ENCODE data around the gene IFIT3.

Gene IFIT3

GRCh38 chr10:89337484-89337883, 9.7 kb downstream of the IFIT3 start:
- Histone ChIP-seq H3K9ac (ENCODE audit: low read length in 2 of 2) (no peak overlapping the region), H3K36me3 (ENCODE audit: control insufficient read depth in 2 of 2, insufficient read depth in 2 of 2, low read length in 2 of 2) (peaks cover 5% of the 10 kb centered on the region in 2 donors), H3K9me3 (ENCODE audit: control insufficient read depth in 2 of 2, low read length in 2 of 2) (no peaks in the 10 kb centered on the region), H3K27ac (ENCODE audit: low read length) (no peak overlapping the region), H3K4me3 (ENCODE audit: low read length in 2 of 2) (no peak overlapping the region), H3K4me1 (ENCODE audit: control insufficient read depth, insufficient read depth, low read length) (peaks cover 7% of the 10 kb centered on the region), H3K27me3 (ENCODE audit: control insufficient read depth in 1 of 2, insufficient read depth in 2 of 2, low read length in 2 of 2) (no peaks in the 10 kb centered on the region)

GRCh38 chr10:89338713-89339112, 10.9 kb downstream of the IFIT3 start:
- peaks cover 5% of the 10 kb centered on the region in 2 donors for H3K36me3 ChIP-seq (ENCODE audit: control insufficient read depth in 2 of 2, insufficient read depth in 2 of 2, low read length in 2 of 2)
- no peak overlapping the region for H3K27ac ChIP-seq (ENCODE audit: low read length)
- no peak overlapping the region for H3K9ac ChIP-seq (ENCODE audit: low read length in 2 of 2)

GRCh38 chr10:89339875-89340274, 12.1 kb downstream of the IFIT3 start:
- H3K9ac ChIP-seq (ENCODE audit: low read length in 2 of 2) = no peak overlapping the region
- H3K4me1 ChIP-seq (ENCODE audit: control insufficient read depth, insufficient read depth, low read length) = no peaks in the 10 kb centered on the region
- H3K27ac ChIP-seq (ENCODE audit: low read length) = no peak overlapping the region
- no peak overlapping the region for H3K4me3 ChIP-seq (ENCODE audit: low read length in 2 of 2)
- no peaks in the 10 kb centered on the region for H3K9me3 ChIP-seq (ENCODE audit: control insufficient read depth in 2 of 2, low read length in 2 of 2)
- H3K36me3 ChIP-seq (ENCODE audit: control insufficient read depth in 2 of 2, insufficient read depth in 2 of 2, low read length in 2 of 2) = peaks cover 5% of the 10 kb centered on the region in 2 donors
- no peaks in the 10 kb centered on the region for H3K27me3 ChIP-seq (ENCODE audit: control insufficient read depth in 1 of 2, insufficient read depth in 2 of 2, low read length in 2 of 2)

More at GRCh38 chr10:89338713-89339112, 10.9 kb downstream of the IFIT3 start:
- H3K4me3 ChIP-seq (ENCODE audit: low read length in 2 of 2) = no peak overlapping the region
- no peaks in the 10 kb centered on the region for H3K9me3 ChIP-seq (ENCODE audit: control insufficient read depth in 2 of 2, low read length in 2 of 2)
- H3K27me3 ChIP-seq (ENCODE audit: control insufficient read depth in 1 of 2, insufficient read depth in 2 of 2, low read length in 2 of 2) = no peaks in the 10 kb centered on the region
- peaks cover 5% of the 10 kb centered on the region for H3K4me1 ChIP-seq (ENCODE audit: control insufficient read depth, insufficient read depth, low read length)

GRCh38 chr10:89341649-89342048, 13.9 kb downstream of the IFIT3 start:
- H3K9me3 ChIP-seq (ENCODE audit: control insufficient read depth in 2 of 2, low read length in 2 of 2) = no peaks in the 10 kb centered on the region
- H3K9ac ChIP-seq (ENCODE audit: low read length in 2 of 2) = no peak overlapping the region
- H3K27me3 ChIP-seq (ENCODE audit: control insufficient read depth in 1 of 2, insufficient read depth in 2 of 2, low read length in 2 of 2) = no peaks in the 10 kb centered on the region
- H3K27ac ChIP-seq (ENCODE audit: low read length) = no peak overlapping the region
- H3K4me3 ChIP-seq (ENCODE audit: low read length in 2 of 2) = no peak overlapping the region
- peaks cover 5% of the 10 kb centered on the region in 2 donors for H3K36me3 ChIP-seq (ENCODE audit: control insufficient read depth in 2 of 2, insufficient read depth in 2 of 2, low read length in 2 of 2)
- no peaks in the 10 kb centered on the region for H3K4me1 ChIP-seq (ENCODE audit: control insufficient read depth, insufficient read depth, low read length)

- Histone ChIP-seq H3K9ac (ENCODE audit: low read length in 2 of 2) (no peak overlapping the region), H3K36me3 (ENCODE audit: control insufficient read depth in 2 of 2, insufficient read depth in 2 of 2, low read length in 2 of 2) (peaks cover 5% of the 10 kb centered on the region in 2 donors), H3K4me1 (ENCODE audit: control insufficient read depth, insufficient read depth, low read length) (no peaks in the 10 kb centered on the region), H3K4me3 (ENCODE audit: low read length in 2 of 2) (no peak overlapping the region), H3K27ac (ENCODE audit: low read length) (no peak overlapping the region), H3K27me3 (ENCODE audit: control insufficient read depth in 1 of 2, insufficient read depth in 2 of 2, low read length in 2 of 2) (no peaks in the 10 kb centered on the region), H3K9me3 (ENCODE audit: control insufficient read depth in 2 of 2, low read length in 2 of 2) (no peaks in the 10 kb centered on the region)
These were observed 14.6 kb downstream of the IFIT3 start for GRCh38 chr10:89342206-89342958.

GRCh38 chr10:89343089-89343767, 15.4 kb downstream of the IFIT3 start:
- H3K27me3 ChIP-seq (ENCODE audit: control insufficient read depth in 1 of 2, insufficient read depth in 2 of 2, low read length in 2 of 2) = no peaks in the 10 kb centered on the region
- no peak overlapping the region for H3K9ac ChIP-seq (ENCODE audit: low read length in 2 of 2)
- no peaks in the 10 kb centered on the region for H3K4me1 ChIP-seq (ENCODE audit: control insufficient read depth, insufficient read depth, low read length)
- no peaks in the 10 kb centered on the region for H3K9me3 ChIP-seq (ENCODE audit: control insufficient read depth in 2 of 2, low read length in 2 of 2)
- H3K36me3 ChIP-seq (ENCODE audit: control insufficient read depth in 2 of 2, insufficient read depth in 2 of 2, low read length in 2 of 2) = peaks cover 5% of the 10 kb centered on the region in 2 donors
- no peak overlapping the region for H3K27ac ChIP-seq (ENCODE audit: low read length)
- no peak overlapping the region for H3K4me3 ChIP-seq (ENCODE audit: low read length in 2 of 2)

- H3K9me3 ChIP-seq (ENCODE audit: control insufficient read depth in 2 of 2, low read length in 2 of 2) = no peaks in the 10 kb centered on the region
- H3K4me3 ChIP-seq (ENCODE audit: low read length in 2 of 2) = no peak overlapping the region
- no peaks in the 10 kb centered on the region for H3K27me3 ChIP-seq (ENCODE audit: control insufficient read depth in 1 of 2, insufficient read depth in 2 of 2, low read length in 2 of 2)
- no peak overlapping the region for H3K9ac ChIP-seq (ENCODE audit: low read length in 2 of 2)
- H3K4me1 ChIP-seq (ENCODE audit: control insufficient read depth, insufficient read depth, low read length) = no peaks in the 10 kb centered on the region
- no peak overlapping the region for H3K27ac ChIP-seq (ENCODE audit: low read length)
- peaks cover 0 to 3% of the 10 kb centered on the region in 2 donors for H3K36me3 ChIP-seq (ENCODE audit: control insufficient read depth in 2 of 2, insufficient read depth in 2 of 2, low read length in 2 of 2)
These were observed 16.4 kb downstream of the IFIT3 start for GRCh38 chr10:89344156-89344555.

- no peaks in the 10 kb centered on the region for H3K4me1 ChIP-seq (ENCODE audit: control insufficient read depth, insufficient read depth, low read length)
- H3K4me3 ChIP-seq (ENCODE audit: low read length in 2 of 2) = no peak overlapping the region
- no peaks in the 10 kb centered on the region for H3K36me3 ChIP-seq (ENCODE audit: control insufficient read depth in 2 of 2, insufficient read depth in 2 of 2, low read length in 2 of 2)
- H3K27me3 ChIP-seq (ENCODE audit: control insufficient read depth in 1 of 2, insufficient read depth in 2 of 2, low read length in 2 of 2) = no peaks in the 10 kb centered on the region
- no peak overlapping the region for H3K9ac ChIP-seq (ENCODE audit: low read length in 2 of 2)
- no peaks in the 10 kb centered on the region for H3K9me3 ChIP-seq (ENCODE audit: control insufficient read depth in 2 of 2, low read length in 2 of 2)
- H3K27ac ChIP-seq (ENCODE audit: low read length) = no peak overlapping the region
These were observed 17.7 kb downstream of the IFIT3 start for GRCh38 chr10:89345367-89346000.

- no peak overlapping the region for H3K27ac ChIP-seq (ENCODE audit: low read length)
- no peaks in the 10 kb centered on the region for H3K36me3 ChIP-seq (ENCODE audit: control insufficient read depth in 2 of 2, insufficient read depth in 2 of 2, low read length in 2 of 2)
- H3K27me3 ChIP-seq (ENCODE audit: control insufficient read depth in 1 of 2, insufficient read depth in 2 of 2, low read length in 2 of 2) = no peaks in the 10 kb centered on the region
- H3K9me3 ChIP-seq (ENCODE audit: control insufficient read depth in 2 of 2, low read length in 2 of 2) = no peaks in the 10 kb centered on the region
- H3K4me3 ChIP-seq (ENCODE audit: low read length in 2 of 2) = no peak overlapping the region
- H3K9ac ChIP-seq (ENCODE audit: low read length in 2 of 2) = no peak overlapping the region
- peaks cover 4% of the 10 kb centered on the region for H3K4me1 ChIP-seq (ENCODE audit: control insufficient read depth, insufficient read depth, low read length)
These were observed 18.8 kb downstream of the IFIT3 start for GRCh38 chr10:89346405-89347254.

GRCh38 chr10:89347701-89348457, 20.1 kb downstream of the IFIT3 start:
- Histone ChIP-seq H3K9me3 (ENCODE audit: control insufficient read depth in 2 of 2, low read length in 2 of 2) (no peaks in the 10 kb centered on the region), H3K9ac (ENCODE audit: low read length in 2 of 2) (no peak overlapping the region), H3K4me1 (ENCODE audit: control insufficient read depth, insufficient read depth, low read length) (peaks cover 4% of the 10 kb centered on the region), H3K4me3 (ENCODE audit: low read length in 2 of 2) (no peak overlapping the region), H3K27ac (ENCODE audit: low read length) (no peak overlapping the region), H3K36me3 (ENCODE audit: control insufficient read depth in 2 of 2, insufficient read depth in 2 of 2, low read length in 2 of 2) (no peaks in the 10 kb centered on the region), H3K27me3 (ENCODE audit: control insufficient read depth in 1 of 2, insufficient read depth in 2 of 2, low read length in 2 of 2) (no peaks in the 10 kb centered on the region)

Data from stomach smooth muscle (tissue), 2 donors.